Erythroblast (primary cell): ENCODE results near the gene CHRM2.

Experiments
- GATA1 ChIP-seq: IDR thresholded peaks from 2 replicates; pipeline ENCODE4 v1.6.1; 2011; ENCODE audit warnings: low read depth, mild to moderate bottlenecking, control low read depth, low read length, moderate library complexity
- POLR2A ChIP-seq: IDR thresholded peaks from 2 replicates; pipeline ENCODE4 v1.6.1; 2011; ENCODE audit warnings: mild to moderate bottlenecking, low read length

DNA sequence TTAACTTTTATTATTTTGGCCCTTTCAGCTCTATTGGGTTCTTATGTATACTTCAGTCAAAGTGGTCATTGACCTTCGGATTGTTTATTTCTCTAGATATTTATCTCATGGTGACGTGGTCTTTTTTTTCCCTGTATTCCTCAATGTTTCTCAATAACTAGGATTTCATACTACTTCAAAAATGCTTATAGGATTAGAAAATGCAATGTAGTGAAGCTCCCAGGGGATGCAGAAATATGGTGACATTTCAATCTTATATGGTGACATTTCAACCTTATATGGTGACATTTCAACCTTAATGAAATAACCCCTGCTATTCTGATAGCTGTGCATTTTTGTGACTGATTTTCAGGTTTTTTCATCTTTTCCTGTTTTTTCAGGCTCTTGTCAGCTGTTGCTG, 51.4 kb downstream of the CHRM2 start:
- TF ChIP-seq POLR2A: no peak
- TF ChIP-seq GATA1: no peak
